Esophagus muscularis mucosa (tissue), 3 donors: ENCODE results near the gene CFAP74.

Experiments
- POLR2AphosphoS5 ChIP-seq, 2 donors: sonication (generic); formaldehyde crosslinking; IDR thresholded peaks; one replicate each; pipeline ENCODE4 v1.6.1; 2017; ENCODE audit warnings: antibody characterized with exemption in 2 of 2
- TF ChIP-seq, protein P1 (sequence below), 3 experiments: fragments of 200-600 bp in 2 of 3; fragments of 450-650 bp in 1 of 3; sonication (generic) in 2 of 3; IDR thresholded peaks; one replicate each; pipeline ENCODE4 v1.5.1; 2017 to 2019; ENCODE audit warnings: antibody characterized with exemption in 3 of 3, mild to moderate bottlenecking in 2 of 3, moderate library complexity in 1 of 3

DNA sequence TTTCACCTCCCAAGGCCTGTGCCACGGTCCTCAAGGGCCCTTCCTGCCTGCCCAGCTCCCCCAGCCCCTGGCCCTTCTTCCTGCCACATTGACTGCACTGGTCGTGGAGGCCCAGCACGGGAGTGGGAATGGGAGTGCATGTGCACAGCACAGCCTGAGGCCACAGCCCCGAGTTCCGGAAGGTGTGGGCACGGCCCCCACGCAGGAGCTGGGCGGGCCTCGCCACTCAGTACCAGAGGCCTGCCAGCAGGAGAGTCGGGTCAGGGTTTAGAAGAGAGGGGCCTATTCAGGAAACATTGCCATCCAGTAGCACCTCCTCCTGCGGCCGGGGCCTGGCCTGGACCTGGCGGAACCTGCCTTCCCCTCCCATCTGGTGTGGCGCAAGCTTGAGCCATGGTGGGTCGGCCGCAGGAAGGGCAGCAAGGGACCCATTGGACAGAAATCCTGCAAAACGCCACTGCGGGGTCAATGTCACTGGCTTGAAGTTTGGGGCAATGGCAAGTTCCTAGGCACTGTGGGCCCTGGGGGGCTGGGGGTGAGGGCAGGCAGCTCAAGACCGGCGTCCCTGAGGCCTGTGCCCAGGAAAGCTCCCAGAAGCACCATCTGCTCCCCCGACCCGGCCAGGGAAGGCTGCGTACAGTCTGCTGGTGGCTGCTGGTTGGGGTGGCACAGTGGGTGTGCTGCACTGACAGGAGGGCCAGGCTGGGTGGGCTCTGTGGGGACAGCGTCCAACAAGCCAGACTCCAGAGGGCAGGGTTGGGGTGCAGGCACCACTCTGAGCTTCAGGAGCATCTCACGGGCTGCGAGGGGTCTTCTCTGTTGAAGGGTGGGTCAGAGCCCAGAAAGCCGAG lies 82.8 kb downstream of the CFAP74 start:
- TF ChIP-seq, protein P1, sequence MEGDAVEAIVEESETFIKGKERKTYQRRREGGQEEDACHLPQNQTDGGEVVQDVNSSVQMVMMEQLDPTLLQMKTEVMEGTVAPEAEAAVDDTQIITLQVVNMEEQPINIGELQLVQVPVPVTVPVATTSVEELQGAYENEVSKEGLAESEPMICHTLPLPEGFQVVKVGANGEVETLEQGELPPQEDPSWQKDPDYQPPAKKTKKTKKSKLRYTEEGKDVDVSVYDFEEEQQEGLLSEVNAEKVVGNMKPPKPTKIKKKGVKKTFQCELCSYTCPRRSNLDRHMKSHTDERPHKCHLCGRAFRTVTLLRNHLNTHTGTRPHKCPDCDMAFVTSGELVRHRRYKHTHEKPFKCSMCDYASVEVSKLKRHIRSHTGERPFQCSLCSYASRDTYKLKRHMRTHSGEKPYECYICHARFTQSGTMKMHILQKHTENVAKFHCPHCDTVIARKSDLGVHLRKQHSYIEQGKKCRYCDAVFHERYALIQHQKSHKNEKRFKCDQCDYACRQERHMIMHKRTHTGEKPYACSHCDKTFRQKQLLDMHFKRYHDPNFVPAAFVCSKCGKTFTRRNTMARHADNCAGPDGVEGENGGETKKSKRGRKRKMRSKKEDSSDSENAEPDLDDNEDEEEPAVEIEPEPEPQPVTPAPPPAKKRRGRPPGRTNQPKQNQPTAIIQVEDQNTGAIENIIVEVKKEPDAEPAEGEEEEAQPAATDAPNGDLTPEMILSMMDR (IDR thresholded peaks at IDR 0.05), result no peak
- TF ChIP-seq POLR2AphosphoS5 (IDR thresholded peaks at IDR 0.05), result no peak
